DLD1 (cell line): Measurements from ENCODE around the gene LGALS4.
"Not testable (repeated sequence)": the region's sequence is repeated elsewhere in the genome, so short reads cannot be mapped to it uniquely, and the experiment has no call there.

ENCODE experiments used
- in situ Hi-C: cut with HindIII; loops from 2 replicates; pipeline ENCODE4 v1.10.0; 2017; ENCODE audit warnings: low sequenced_read_pairs

Gene LGALS4

GRCh38 chr19:38821230-38821825 lies 8.6 kb upstream of the LGALS4 start:
- in situ Hi-C loops, result not testable (repeated sequence)

GRCh38 chr19:38819231-38819920 lies 6.6 kb upstream of the LGALS4 start:
- in situ Hi-C loops, result no loop called here

GRCh38 chr19:38817081-38817480 lies 4.3 kb upstream of the LGALS4 start:
- in situ Hi-C loops, result no loop called here

- in situ Hi-C loops, result no loop called here
Observed at GRCh38 chr19:38816131-38816750, 3.5 kb upstream of the LGALS4 start.

GRCh38 chr19:38815059-38816001 lies 2.6 kb upstream of the LGALS4 start:
- in situ Hi-C loops, result no loop called here

- in situ Hi-C loops, result not testable (repeated sequence)
Observed at GRCh38 chr19:38813932-38814331, 1.2 kb upstream of the LGALS4 start.

GRCh38 chr19:38813323-38813722 lies 578 bp upstream of the LGALS4 start:
- in situ Hi-C loops, result no loop called here

- in situ Hi-C loops, result no loop called here
Observed at GRCh38 chr19:38812009-38812840, 520 bp downstream of the LGALS4 start.

- in situ Hi-C loops, result no loop called here
Observed at GRCh38 chr19:38809592-38810252, 3.0 kb downstream of the LGALS4 start.

- in situ Hi-C loops, result no loop called here
Observed at GRCh38 chr19:38808741-38809140, 4.0 kb downstream of the LGALS4 start.

- in situ Hi-C loops, result not testable (repeated sequence)
Observed at GRCh38 chr19:38807374-38808098, 5.2 kb downstream of the LGALS4 start.

GRCh38 chr19:38806371-38806770 lies 6.4 kb downstream of the LGALS4 start:
- in situ Hi-C loops, result no loop called here

GRCh38 chr19:38805180-38805579 lies 7.6 kb downstream of the LGALS4 start:
- in situ Hi-C loops, result no loop called here

GRCh38 chr19:38803543-38803942 lies 9.2 kb downstream of the LGALS4 start:
- in situ Hi-C loops, result no loop called here

GRCh38 chr19:38801359-38802095 lies 11.2 kb downstream of the LGALS4 start:
- in situ Hi-C loops, result no loop called here

GRCh38 chr19:38800577-38801347 lies 12.0 kb downstream of the LGALS4 start:
- in situ Hi-C loops, result no loop called here

GRCh38 chr19:38799104-38799503 lies 13.6 kb downstream of the LGALS4 start:
- in situ Hi-C loops, result no loop called here

GRCh38 chr19:38797781-38798180 lies 15.0 kb downstream of the LGALS4 start:
- in situ Hi-C loops, result not testable (repeated sequence)
